HepG2 (cell line): ENCODE data around the gene ANKZF1. TPM values are rescaled to one million over a fixed set of nuclear protein-coding genes. Genes with fewer than 3 reads are reported as not detected.

Experiments
- AGO2 ChIP-seq: fragments of 200-400 bp; formaldehyde crosslinking; optimal IDR thresholded peaks from 2 replicates; pipeline ENCODE3; 2017; ENCODE audit warnings: mild to moderate bottlenecking, low read depth, low read length, moderate library complexity
- ATF2 ChIP-seq: sonication (generic); formaldehyde crosslinking; IDR thresholded peaks from 2 replicates; pipeline ENCODE4 v1.4.0; 2020; ENCODE audit warnings: missing genetic modification reagents
- ESRRA ChIP-seq: sonication (generic); formaldehyde crosslinking; IDR thresholded peaks from 2 replicates; pipeline ENCODE4 v1.5.1; 2020; ENCODE audit warnings: mild to moderate bottlenecking, low read depth, missing genetic modification reagents
- FOXA1 ChIP-seq, 2 experiments: fragments of 450-650 bp in 1 of 2; sonication (generic) in 1 of 2; formaldehyde crosslinking in 1 of 2; IDR thresholded peaks; 2 replicates each; pipeline versions ENCODE4 v1.4.0 to v1.6.1; 2016 to 2020; ENCODE audit warnings: missing genetic modification reagents in 1 of 2
- HNRNPL ChIP-seq: fragments of 200-400 bp; formaldehyde crosslinking; IDR thresholded peaks from 2 replicates; pipeline ENCODE4 v1.6.1; 2017; ENCODE audit warnings: mild to moderate bottlenecking, low read depth, low read length
- MED8 ChIP-seq: sonication (generic); formaldehyde crosslinking; IDR thresholded peaks from 2 replicates; pipeline ENCODE4 v1.8.1; 2023; ENCODE audit warnings: mild to moderate bottlenecking, missing genetic modification reagents; ENCODE audit not compliant: insufficient replicate concordance
- NKX3-1 ChIP-seq: sonication (generic); formaldehyde crosslinking; IDR thresholded peaks from 2 replicates; pipeline ENCODE4 v1.5.0; 2020; ENCODE audit warnings: missing genetic modification reagents
- YEATS4 ChIP-seq: sonication (generic); formaldehyde crosslinking; IDR thresholded peaks from 2 replicates; pipeline ENCODE4 v1.4.0; 2020; ENCODE audit warnings: missing genetic modification reagents, borderline replicate concordance
- ZNF12 ChIP-seq: sonication (generic); formaldehyde crosslinking; IDR thresholded peaks from 2 replicates; pipeline ENCODE4 v1.5.0; 2020; ENCODE audit warnings: missing genetic modification reagents
- ZNF143 ChIP-seq: sonication (generic); formaldehyde crosslinking; IDR thresholded peaks from 2 replicates; pipeline ENCODE4 v1.4.0; 2020; ENCODE audit warnings: missing genetic modification reagents
- ZNF510 ChIP-seq: sonication (generic); formaldehyde crosslinking; IDR thresholded peaks from 2 replicates; pipeline ENCODE4 v1.4.0; 2020; ENCODE audit warnings: low read depth, mild to moderate bottlenecking, missing genetic modification reagents
- ZNF652 ChIP-seq: IDR thresholded peaks from 2 replicates; pipeline ENCODE4 v1.6.1; 2016; ENCODE audit warnings: low read depth, borderline replicate concordance
- ZNF883 ChIP-seq: sonication (generic); formaldehyde crosslinking; IDR thresholded peaks from 2 replicates; pipeline ENCODE4 v1.5.1; 2020; ENCODE audit warnings: mild to moderate bottlenecking, missing genetic modification reagents; ENCODE audit errors: not compliant biosample characterization
- polyA plus RNA-seq, 8 experiments: library from polyadenylated mRNA; depleted of rRNA in 3 of 8; stranded (reverse) in 7 of 8; unstranded in 1 of 8; fragments of >200 nt; fragmentation: Illumina TruSeq in 4 of 8; extraction: Trizol in 4 of 8; gene quantifications; 2 replicates each; pipeline versions ENCODE4 v1.2.1 to v1.2.3, GENCODE V29; 2011 to 2016; ENCODE audit warnings: low read depth in 4 of 8, missing spikeins in 1 of 8, mixed read lengths in 1 of 8; ENCODE audit not compliant: insufficient read depth in 1 of 8
- total RNA-seq, 5 experiments: library from RNA; depleted of rRNA; stranded (reverse); fragments of >200 nt; fragmentation: Illumina TruSeq; extraction: Trizol; gene quantifications; 2 replicates each; pipeline ENCODE4 v1.2.3, GENCODE V29; 2016; ENCODE audit warnings: low read depth in 1 of 5
- TF ChIP-seq, protein P1 (sequence below): sonication (generic); formaldehyde crosslinking; IDR thresholded peaks from 2 replicates; pipeline ENCODE4 v1.9.0; 2021; ENCODE audit warnings: mild to moderate bottlenecking, missing genetic modification reagents
- TF ChIP-seq, protein P2 (sequence below): sonication (generic); formaldehyde crosslinking; IDR thresholded peaks from 2 replicates; pipeline ENCODE4 v1.8.0; 2022; ENCODE audit warnings: low read depth, missing genetic modification reagents

The ANKZF1 gene
- total and polyA plus RNA-seq, 2 of the 13 experiments (the other 11 are each of a cell fraction or from before 2014, with no cell fraction given), result 25.3 to 128 TPM

- TF ChIP-seq, protein P1, sequence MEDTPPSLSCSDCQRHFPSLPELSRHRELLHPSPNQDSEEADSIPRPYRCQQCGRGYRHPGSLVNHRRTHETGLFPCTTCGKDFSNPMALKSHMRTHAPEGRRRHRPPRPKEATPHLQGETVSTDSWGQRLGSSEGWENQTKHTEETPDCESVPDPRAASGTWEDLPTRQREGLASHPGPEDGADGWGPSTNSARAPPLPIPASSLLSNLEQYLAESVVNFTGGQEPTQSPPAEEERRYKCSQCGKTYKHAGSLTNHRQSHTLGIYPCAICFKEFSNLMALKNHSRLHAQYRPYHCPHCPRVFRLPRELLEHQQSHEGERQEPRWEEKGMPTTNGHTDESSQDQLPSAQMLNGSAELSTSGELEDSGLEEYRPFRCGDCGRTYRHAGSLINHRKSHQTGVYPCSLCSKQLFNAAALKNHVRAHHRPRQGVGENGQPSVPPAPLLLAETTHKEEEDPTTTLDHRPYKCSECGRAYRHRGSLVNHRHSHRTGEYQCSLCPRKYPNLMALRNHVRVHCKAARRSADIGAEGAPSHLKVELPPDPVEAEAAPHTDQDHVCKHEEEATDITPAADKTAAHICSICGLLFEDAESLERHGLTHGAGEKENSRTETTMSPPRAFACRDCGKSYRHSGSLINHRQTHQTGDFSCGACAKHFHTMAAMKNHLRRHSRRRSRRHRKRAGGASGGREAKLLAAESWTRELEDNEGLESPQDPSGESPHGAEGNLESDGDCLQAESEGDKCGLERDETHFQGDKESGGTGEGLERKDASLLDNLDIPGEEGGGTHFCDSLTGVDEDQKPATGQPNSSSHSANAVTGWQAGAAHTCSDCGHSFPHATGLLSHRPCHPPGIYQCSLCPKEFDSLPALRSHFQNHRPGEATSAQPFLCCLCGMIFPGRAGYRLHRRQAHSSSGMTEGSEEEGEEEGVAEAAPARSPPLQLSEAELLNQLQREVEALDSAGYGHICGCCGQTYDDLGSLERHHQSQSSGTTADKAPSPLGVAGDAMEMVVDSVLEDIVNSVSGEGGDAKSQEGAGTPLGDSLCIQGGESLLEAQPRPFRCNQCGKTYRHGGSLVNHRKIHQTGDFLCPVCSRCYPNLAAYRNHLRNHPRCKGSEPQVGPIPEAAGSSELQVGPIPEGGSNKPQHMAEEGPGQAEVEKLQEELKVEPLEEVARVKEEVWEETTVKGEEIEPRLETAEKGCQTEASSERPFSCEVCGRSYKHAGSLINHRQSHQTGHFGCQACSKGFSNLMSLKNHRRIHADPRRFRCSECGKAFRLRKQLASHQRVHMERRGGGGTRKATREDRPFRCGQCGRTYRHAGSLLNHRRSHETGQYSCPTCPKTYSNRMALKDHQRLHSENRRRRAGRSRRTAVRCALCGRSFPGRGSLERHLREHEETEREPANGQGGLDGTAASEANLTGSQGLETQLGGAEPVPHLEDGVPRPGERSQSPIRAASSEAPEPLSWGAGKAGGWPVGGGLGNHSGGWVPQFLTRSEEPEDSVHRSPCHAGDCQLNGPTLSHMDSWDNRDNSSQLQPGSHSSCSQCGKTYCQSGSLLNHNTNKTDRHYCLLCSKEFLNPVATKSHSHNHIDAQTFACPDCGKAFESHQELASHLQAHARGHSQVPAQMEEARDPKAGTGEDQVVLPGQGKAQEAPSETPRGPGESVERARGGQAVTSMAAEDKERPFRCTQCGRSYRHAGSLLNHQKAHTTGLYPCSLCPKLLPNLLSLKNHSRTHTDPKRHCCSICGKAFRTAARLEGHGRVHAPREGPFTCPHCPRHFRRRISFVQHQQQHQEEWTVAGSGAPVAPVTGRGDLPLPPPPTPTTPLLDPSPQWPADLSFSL (CRISPR knock-in tag), result no peak
- TF ChIP-seq ZNF143 (no peak), MED8 (no peak), FOXA1 (IDR thresholded peaks at IDR 0.05) (no peak), FOXA1 (CRISPR knock-in tag; IDR thresholded peaks at IDR 0.05) (no peak), ZNF12 (no peak), ZNF510 (peak; percentile 81), YEATS4 (no peak; the same call in 1 of the 2 replicates), AGO2 (no peak), HNRNPL (no peak), ATF2 (CRISPR knock-in tag) (peak; percentile 47; the same call in 1 of the 2 replicates), NKX3-1 (no peak), ZNF883 (no peak), ESRRA (CRISPR knock-in tag) (no peak), ZNF652 (CRISPR knock-in tag) (no peak)
- TF ChIP-seq, protein P2, sequence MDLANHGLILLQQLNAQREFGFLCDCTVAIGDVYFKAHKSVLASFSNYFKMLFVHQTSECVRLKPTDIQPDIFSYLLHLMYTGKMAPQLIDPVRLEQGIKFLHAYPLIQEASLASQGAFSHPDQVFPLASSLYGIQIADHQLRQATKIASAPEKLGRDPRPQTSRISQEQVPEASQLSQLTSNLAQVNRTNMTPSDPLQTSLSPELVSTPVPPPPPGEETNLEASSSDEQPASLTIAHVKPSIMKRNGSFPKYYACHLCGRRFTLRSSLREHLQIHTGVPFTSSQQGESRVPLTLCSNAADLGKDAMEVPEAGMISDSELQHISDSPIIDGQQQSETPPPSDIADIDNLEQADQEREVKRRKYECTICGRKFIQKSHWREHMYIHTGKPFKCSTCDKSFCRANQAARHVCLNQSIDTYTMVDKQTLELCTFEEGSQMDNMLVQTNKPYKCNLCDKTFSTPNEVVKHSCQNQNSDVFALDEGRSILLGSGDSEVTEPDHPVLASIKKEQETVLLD (CRISPR knock-in tag), result no peak
Observed at GRCh38 chr2:219277703-219278654, 48.4 kb downstream of the ANKZF1 start (continued).
